EL (cell line): ENCODE measurements around the gene HLA-E.
"Not testable (repeated sequence)": the region's sequence is repeated elsewhere in the genome, so short reads cannot be mapped to it uniquely, and the experiment has no call there.

Experiments
- DNase-seq: peaks from one replicate; pipeline ENCODE4 v3.0.0-alpha.2; 2016

Gene HLA-E

DNA sequence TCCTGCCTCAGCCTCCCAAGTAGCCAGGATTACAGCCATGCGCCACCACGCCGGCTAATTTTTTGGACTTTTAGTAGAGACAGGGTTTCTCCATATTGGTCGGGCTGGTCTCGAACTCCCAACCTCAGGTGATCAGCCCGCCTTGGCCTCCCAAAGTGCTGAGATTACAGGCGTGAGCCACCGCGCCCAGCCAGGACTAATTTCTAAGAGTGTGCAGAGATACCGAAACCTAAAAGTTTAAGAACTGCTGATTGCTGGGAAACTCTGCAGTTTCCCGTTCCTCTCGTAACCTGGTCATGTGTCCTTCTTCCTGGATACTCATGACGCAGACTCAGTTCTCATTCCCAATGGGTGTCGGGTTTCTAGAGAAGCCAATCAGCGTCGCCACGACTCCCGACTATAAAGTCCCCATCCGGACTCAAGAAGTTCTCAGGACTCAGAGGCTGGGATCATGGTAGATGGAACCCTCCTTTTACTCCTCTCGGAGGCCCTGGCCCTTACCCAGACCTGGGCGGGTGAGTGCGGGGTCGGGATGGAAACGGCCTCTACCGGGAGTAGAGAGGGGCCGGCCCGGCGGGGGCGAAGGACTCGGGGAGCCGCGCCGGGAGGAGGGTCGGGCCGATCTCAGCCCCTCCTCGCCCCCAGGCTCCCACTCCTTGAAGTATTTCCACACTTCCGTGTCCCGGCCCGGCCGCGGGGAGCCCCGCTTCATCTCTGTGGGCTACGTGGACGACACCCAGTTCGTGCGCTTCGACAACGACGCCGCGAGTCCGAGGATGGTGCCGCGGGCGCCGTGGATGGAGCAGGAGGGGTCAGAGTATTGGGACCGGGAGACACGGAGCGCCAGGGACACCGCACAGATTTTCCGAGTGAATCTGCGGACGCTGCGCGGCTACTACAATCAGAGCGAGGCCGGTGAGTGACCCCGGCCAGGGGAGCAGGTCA lies at the start of gene HLA-E:
TSS of gene HLA-E (plus strand) at position 429 of the 945 bp plus-strand sequence. CDS start at position 452, 23 bp downstream.
- peak; percentile 100 for DNase-seq

DNA sequence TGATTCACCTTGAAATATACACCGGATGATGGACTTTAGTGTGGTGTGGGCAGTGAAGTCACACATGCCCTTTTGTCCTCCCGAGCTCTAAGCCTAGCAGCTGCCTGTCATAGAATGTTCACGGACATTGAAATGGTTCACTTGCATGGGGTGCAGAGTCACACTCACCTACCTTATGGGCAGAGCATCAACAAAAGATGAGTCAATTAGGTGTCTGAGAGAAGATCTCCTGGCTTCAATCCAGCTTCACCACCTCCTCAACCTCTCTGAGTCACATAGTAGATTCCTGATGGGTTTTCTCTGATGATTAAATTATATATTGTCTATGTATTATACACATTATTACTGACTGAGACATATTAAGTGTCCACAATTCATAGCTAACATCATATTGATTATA lies 48.1 kb upstream of the HLA-E start:
- DNase-seq: no peak

DNA sequence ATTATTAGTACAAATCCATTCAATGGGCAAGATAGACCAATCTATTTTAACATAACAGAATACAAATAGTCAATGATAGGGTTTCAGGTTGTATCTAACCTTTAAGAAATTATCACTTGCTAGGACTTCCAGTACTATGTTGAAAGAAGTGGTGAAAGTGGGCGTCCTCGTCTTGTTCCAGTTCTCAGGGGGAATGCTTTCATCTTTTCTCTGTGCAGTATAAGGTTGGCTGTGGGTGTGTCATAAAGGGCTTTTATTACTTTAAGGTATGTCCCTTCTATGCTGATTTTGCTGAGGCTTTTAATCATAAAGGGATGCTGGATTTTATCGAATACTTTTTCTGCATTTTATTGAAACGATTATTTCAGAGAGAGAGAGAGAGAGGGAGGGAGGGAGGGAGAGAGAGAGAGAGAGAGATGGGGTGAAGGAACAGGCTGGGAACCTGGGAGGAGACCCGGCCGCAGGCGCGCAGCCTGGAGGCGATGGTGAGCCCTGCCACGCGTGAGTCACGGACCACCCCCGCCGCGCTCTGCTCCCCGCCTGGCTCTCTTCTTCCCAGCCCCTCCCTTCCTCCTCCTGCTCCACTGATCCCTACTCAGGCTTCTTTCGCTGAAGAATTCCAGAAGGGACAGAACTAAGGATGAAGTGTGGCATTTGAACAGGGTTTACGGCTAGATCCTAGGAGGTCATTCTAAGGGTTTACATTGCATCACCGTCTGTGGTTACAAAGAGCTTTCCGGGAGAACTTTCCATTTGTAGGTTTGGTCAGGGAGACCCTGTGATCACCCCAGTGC lies 45.5 kb upstream of the HLA-E start:
- DNase-seq: peak; percentile 64

DNA sequence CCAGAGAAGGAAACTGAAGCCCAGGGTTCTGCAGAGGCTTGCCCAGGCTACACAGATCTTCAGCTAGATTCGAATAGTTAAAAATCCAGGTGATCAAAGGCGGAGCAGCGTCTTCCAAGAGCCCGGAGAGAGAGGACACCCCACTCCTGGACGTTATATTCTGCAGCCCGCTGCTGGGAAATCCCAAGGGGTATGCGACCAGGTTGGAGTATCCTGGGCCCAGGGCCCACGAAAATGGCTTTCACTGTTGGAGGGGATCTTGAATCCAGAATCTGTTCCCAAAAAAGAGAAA lies 44.9 kb upstream of the HLA-E start:
- DNase-seq: no peak

DNA sequence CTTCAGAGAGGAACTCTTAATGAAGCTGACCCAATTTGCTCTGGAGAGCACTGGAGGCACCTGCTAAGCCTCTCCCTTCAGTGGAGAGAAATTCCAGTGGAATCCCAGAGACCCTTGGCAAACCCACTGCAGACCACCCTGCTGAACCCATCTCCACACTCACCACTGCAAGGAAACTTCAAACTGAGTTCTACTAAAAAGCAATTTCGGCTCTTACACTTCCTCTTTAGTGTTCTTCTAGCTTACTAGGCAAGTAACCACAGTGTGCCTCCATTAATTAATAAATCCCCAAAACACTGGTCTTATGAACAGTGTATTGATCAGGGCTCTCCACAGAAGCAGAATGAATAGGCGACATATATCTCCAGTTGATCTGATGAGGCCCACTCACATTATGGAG lies 43.0 kb upstream of the HLA-E start:
- DNase-seq: no peak

DNA sequence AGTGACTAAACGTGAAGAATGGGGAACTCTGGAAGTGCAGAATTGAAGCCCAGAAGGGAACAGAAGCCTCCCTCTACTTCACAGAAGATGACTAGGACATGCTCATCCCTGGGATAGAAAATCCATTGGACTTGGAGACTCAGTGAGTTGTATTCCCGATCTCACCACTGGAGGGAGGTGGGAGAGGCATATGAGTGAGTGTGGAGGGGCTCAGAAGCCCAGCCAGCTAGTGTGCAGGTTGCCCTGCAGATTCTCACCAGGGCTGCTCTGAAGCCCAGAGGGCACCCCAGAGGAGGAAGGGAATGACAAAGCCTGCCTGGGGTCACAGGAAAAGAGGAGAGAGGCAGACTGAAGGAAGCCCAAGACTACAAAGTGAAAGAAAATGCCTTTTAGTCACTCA lies 42.1 kb upstream of the HLA-E start:
- DNase-seq: peak; percentile 59

DNA sequence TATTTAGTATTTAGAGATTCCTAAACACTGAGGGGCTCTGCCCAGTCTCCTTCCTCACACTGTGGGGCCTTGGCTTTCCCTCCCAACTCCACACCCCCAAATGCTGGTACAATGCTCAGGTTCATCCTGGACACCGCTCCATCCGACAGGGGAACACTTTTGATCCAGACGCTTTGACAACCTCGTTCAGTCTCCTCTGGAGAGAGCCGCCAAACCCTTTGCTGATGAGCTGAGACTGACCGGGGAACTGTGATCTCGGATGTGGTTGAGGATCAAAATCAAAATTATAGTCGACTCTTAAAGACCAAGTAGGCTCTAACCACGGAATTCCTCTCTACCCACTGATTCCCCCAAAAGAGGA lies 38.8 kb upstream of the HLA-E start:
- no peak for DNase-seq

DNA sequence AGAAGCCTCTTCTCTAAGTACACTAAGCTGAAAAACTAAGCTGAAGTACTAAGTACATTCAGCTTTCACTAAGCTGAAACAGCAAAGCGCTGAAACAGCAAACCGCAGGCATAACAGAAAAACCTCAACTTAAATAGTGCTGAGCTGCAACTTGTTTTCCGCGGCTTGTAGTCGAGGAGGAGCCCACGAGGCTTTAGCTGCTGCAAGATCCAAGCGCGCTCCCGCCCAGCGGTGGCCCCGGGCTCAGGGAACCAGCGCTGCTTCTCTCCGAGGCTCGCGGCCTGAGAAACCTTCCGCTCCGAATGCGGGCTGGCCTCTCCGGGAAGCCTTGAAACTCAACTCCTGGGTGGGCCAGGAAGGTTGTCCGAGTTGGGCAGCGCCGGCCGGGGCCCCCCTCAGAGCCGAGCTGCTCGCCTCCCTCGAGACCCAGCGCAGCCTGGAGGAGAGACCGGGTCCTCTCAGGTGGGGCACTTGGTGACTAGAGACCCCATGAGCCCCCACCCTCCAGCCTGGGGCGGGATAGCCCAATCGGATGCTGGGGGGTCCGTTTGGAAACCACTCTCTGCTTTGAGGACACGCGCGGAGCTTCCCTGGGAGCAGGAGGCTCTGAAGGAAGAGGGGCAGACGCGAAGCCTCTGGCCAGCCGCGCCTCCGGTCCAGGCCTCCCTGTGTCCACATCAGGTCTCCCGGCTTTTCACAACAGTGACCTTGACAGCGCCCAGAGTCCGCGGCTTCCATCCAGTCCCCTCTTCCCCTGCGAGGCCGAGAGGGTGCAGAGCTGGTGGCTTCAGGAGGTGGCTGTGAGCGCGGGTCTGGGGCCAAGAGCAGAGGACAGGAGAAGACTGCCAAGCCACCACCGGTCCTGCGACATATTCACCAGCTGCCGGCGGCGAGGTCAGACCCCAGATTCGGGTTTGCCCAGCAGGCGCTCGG lies 38.1 kb upstream of the HLA-E start:
- peak; percentile 57 for DNase-seq

DNA sequence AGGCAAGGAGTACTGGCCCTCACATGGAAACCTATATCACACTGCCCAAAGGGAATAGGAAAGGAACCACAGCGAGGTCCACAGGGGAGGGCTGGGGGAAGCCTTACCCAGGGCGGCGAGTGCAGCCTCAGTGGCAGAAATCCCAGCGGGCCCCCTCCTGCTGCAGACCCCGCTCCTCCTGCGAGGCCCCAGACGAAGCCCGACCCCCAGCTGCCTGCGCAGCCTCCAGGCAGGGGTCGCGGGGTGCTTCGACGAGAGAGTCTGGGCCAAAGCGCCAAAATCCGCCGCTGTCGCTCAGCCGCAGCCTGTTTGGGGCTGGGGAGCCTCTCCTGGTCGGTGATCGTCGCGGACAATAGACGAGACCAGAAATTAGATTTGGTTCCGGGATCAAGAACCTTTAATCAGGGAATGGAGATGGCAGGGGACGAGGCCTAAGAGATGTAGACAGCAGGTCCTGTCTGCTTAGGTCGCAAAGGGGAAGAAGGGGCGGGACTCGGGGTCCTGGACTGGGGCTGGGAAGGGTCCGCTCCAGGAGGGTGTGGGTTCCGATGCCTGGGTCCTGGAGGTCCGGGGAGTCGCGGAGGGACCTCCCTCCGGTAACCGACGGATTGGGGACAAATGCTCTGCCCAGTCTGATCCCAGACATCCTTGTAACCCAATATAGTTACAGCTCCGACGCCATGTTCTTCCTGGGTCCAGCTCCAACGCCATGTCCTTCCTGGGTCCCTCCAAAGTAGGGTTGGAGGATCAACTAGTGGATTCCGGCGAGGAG lies 36.4 kb upstream of the HLA-E start:
- DNase-seq: no peak

DNA sequence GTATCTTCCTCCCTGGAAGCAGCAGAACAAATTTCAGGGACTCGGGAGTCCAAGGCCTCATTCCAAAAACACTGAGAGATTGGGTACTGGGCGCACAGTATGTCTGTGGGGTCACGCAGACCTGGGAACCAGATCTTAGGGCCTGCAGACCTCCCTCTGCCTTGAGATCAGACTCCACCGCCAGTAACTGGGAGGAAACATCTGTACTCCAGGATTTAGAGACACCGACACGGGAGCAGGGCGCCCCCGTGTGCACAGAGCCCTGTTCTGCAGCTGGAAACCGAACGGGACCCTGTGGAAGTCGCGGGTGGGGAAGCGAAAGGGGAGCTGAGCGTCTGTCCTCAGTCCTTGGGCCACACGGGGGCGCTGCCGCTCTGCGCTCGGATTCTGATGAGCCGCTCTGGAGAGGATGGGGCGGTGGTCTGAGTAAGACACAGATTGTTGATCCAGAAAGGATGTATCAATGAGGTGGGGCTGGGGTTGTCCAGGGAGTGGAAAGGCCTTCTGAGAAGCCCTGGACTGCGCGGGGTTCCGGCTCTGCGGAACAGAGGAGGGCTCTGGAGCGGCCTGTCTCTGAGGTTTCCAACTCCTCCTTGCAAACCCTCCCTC lies 35.7 kb upstream of the HLA-E start:
- peak; percentile 82 for DNase-seq

DNA sequence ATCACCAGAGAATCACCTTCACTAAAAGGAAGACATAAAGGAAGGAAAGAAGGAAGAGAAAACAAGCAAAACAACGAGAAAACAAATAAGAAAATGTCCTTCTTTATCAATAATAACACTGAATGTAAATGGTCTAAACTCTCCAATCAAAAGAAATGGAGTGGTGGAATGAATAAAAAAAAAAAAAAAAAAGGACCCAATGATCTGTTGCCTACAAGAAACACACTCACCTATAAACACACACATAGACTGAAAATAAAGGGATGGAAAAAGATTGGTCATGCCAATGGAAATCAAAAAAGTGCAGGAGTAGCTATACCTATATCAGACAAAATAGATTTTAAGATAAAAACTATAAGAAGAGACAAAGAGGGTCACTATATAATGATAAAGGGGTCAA lies 30.2 kb upstream of the HLA-E start:
- no peak for DNase-seq

DNA sequence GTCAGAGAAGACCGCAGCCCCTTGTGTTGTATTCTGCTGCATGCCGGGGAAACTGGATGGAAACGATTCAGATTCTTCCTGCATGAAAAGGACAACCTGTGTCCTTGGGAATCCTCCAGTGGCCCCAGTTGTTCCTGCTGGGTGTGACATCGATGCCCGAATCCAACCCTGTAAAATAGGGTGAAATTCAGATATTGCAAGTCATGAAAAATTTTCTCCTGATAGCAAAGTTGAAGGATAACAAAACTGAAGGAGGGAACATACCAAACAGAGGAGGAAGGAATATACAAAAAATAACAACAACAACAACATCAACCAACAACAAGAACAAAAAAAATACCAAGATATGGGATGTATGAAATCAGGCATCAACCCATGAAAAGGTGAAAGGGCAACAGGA lies 28.3 kb upstream of the HLA-E start:
- DNase-seq: no peak

DNA sequence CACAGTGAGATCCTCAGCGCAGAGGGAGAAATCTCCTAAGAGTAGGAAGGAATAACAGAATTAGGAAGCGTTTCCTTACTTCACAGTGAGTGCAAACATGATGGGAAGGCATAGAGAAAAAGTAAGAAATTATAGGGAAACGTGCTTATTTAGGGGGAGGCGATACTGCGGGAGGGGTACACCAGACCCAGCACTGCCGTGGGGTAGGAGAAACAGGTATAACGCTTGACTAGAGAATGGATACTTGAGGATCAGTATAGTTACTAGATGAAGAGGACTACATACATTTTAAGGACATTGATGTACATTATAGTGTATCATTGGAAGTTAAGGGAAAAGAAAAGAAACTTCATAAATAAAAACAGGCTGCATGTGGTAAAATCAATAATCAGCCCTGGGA lies 26.8 kb upstream of the HLA-E start:
- no peak for DNase-seq

DNA sequence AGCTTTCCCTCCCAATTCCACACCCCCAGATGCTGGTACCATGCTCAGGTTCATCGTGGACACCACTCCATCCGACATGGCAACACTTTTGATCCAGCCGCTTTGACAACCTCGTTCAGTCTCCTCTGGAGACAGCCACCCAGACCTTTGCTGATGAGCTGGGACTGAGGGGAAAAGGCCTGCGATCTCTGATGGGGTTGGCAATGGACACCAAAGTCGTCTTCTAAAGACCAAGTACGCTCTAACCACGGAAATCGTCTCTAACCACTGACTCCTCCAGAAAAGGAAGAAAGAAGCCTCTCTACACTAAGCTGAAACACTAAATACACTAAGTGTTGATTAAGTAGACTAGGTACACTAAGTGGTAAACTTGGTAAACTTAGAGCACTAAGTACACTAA lies 26.1 kb upstream of the HLA-E start:
- DNase-seq: no peak

DNA sequence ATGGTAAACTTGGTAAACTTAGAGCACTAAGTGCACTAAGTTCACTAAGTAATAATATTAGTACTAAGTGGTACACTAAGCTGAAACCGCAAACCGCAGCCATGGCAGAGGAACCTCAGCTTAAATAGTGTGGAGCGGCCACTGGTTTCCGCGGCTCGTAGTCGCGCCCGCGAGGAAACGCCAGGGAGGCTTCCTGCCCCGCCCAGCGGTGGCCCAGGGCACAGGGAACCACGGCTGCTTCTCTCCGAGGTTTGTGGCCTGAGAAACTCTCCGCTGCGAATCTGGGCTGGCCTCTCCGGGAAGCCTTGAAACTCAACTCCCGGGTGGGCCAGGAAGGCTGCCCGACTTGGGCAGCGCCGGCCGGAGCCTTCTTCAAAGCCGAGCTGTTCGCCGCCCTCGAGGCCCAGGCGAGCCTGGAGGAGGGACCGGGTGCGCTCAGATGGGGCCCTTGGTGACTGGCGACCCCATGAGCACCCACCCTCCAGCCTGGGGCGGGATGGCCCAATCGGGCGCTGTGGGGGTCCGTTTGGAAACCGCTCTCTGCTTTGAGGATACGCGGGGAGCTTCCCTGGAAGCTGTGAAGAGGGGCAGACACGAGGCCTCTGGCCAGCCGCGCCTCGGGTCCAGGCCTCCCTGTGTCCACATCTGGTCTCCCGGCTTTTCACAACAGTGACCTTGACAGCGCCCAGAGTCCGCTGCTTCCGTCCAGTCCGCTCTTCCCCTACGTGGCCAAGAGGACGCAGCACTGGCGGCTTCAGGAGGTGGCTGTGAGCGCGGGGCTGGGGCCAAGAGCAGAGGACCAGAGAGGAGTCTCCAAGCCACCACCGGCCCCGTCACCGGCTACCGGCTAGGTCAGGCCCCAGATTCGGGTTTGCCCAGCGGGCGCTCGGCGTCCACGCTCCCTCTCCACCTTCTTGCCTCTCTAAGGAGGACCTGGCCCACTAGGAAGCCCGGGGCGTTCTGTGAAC lies 25.4 kb upstream of the HLA-E start:
- DNase-seq: peak; percentile 61

DNA sequence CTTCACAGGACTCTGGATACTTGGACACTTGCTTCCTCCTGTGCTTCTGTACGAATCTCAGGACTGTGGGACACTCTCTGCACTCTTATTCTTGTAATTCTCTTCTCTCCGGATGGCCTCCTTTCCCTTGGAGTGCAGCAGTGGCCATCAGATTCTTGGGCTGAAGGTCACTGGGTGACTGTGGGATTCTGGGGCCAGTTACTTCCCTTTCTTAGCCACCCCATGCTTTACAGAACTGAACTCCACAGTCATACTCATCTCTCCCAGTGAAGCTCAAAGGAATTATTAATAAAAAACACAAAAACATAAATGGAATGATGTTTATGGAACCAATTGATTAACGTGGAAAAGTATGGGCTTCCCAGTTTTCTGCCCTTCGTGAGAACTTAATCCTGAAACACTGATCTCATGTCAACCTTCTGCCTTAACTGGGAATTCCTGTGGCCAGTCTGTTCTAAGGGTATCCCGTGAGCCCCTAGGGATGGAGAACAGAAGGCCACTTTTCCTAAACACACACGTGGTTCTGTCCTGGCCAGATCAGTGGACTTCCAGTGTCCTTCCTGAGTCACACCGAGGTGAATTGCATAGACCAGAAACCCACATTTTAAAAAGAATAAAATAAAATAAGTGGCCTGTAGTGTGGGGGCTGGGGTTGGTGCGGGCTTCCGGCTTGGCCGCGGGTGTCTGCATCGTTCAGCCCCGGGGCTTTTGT lies 23.6 kb upstream of the HLA-E start:
- DNase-seq: no peak

DNA sequence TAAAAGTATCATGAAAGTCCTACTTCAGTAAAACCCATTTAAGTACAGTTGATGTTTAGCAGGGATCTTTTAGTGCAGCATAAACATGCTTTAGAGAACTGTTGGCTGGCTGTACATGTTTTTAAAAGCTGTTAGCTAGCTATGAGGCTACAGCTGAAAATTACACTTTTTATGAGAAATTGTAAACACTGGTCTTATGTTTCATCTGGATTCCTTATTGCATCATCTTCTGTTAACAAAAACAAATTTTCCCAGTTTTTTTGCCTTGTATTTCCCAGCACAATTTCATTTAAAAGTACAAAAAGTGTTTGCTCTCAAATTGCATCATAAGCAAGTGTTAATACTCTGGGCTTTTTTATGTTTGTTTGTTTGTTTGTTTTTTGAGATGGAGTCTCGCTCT lies 18.3 kb upstream of the HLA-E start:
- DNase-seq: no peak

DNA sequence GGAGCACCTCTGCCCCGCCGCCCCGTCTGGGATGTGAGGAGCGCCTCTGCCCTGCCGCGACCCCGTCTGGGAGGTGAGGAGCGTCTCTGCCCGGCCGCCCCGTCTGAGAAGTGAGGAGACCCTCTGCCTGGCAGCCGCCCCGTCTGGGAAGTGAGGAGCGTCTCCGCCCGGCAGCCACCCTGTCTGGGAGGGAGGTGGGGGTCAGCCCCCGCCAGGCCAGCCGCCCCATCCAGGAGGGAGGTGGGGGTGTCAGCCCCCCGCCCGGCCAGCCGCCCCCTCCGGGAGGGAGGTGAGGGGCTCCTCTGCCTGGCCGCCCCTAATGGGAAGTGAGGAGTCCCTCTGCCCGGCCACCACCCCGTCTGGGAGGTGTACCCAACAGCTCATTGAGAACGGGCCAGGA lies 14.2 kb upstream of the HLA-E start:
- DNase-seq: not testable (repeated sequence)

DNA sequence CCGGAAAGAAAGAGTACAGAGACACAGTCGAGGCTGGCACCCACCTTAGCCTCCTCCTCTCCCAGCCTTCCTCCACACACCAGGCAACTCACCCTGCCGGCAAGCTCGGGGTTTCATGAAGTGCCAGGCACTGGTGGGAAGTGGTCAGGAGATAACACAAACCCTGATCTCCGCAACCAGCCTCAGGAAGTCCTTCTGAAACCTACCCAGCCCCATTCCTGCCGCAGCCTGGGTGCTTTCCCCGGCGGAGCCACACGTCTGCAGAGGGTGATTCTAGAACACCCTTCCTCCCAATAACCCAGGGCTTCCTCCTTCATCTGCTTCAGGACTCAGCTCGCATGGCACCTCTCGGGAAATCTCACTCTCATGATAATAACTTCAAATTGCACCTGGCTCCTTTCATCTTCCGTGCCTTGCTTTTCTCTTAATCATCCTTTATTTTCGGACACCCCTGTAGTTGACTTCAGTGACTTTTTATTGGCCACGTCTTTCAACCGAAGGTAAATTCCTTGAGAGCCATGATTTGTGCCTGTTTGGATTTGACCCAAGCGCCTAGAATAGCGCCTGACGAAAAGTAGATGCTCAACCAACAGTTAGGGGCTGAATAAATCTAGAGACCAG lies 8.7 kb upstream of the HLA-E start:
- peak; percentile 37 for DNase-seq
